H1 (cell line): ENCODE measurements around the gene SPINT2. TPM values are rescaled to one million over a fixed set of nuclear protein-coding genes. Genes with fewer than 3 reads are reported as not detected.

Experiments used
- CTCF ChIA-PET: fragments of 300-600 bp; sonication (Branson Sonifier 250); formaldehyde crosslinking; loops from one replicate; lab custom pipeline; 2021; ENCODE audit not compliant: partially characterized antibody; lab: Charles Lee
- POLR2A ChIA-PET: fragments of 300-600 bp; sonication (Branson Sonifier 250); formaldehyde crosslinking; loops from one replicate; lab custom pipeline; 2021; ENCODE audit warnings: inconsistent platforms; ENCODE audit not compliant: partially characterized antibody; lab: Charles Lee
- DNase-seq, 2 experiments: peaks; one replicate each; pipeline versions ENCODE4 v3.0.0 to v3.0.0-alpha.2; 2010 to 2022; ENCODE audit warnings: low spot score in 2 of 2, low read depth in 1 of 2, mixed read lengths in 1 of 2
- FAIRE-seq: peaks from 2 replicates; lab custom pipeline; 2011; peaks lifted over from hg19 to GRCh38; lab: Jason Lieb, UNC
- H2AFZ ChIP-seq: 2 replicates; pipeline ENCODE4 v1.8.1; 2012; ENCODE audit warnings: low read length, inconsistent platforms
- H2AK5ac ChIP-seq: 2 replicates; pipeline ENCODE4 v1.6.1; 2013; ENCODE audit warnings: low read depth, low read length
- H2BK120ac ChIP-seq: replicated peaks from 2 replicates; pipeline ENCODE3; 2013; ENCODE audit warnings: low read depth, low read length, inconsistent platforms
- H2BK12ac ChIP-seq: 2 replicates; pipeline ENCODE4 v1.6.1; 2013; ENCODE audit warnings: low read depth, low read length
- H2BK15ac ChIP-seq: 2 replicates; pipeline ENCODE4 v1.6.1; 2013; ENCODE audit warnings: low read length
- H2BK20ac ChIP-seq: 2 replicates; pipeline ENCODE4 v1.6.1; 2013; ENCODE audit warnings: low read length
- H2BK5ac ChIP-seq: 2 replicates; pipeline ENCODE4 v1.6.1; 2013; ENCODE audit warnings: low read depth, low read length
- H3K14ac ChIP-seq: 2 replicates; pipeline ENCODE4 v1.6.1; 2013; ENCODE audit warnings: inconsistent platforms; ENCODE audit not compliant: insufficient read length
- H3K18ac ChIP-seq: 2 replicates; pipeline ENCODE4 v1.6.1; 2013; ENCODE audit warnings: low read length; ENCODE audit errors: extremely low read depth
- H3K23ac ChIP-seq: 2 replicates; pipeline ENCODE4 v1.6.1; 2013; ENCODE audit warnings: inconsistent platforms; ENCODE audit not compliant: insufficient read length
- H3K23me2 ChIP-seq: 2 replicates; pipeline ENCODE4 v1.6.1; 2013; ENCODE audit warnings: low read depth, low read length
- H3K27ac ChIP-seq: 2 replicates; pipeline ENCODE4 v1.6.1; 2011; ENCODE audit warnings: low read depth, low read length, inconsistent platforms
- H3K27me3 ChIP-seq, 4 experiments: replicated peaks in 1 of 4; 1 replicate in 1 of 4; 2 replicates in 3 of 4; pipeline versions ENCODE4 v1.6.1 to v1.8.1; 2011 to 2013; ENCODE audit warnings: low read length in 3 of 4, mild to moderate bottlenecking in 3 of 4, inconsistent platforms in 2 of 4, mixed read lengths in 2 of 4, moderate library complexity in 1 of 4; ENCODE audit not compliant: control insufficient read depth in 3 of 4, insufficient read depth in 3 of 4; ENCODE audit errors: extremely low read depth in 1 of 4
- H3K36me3 ChIP-seq, 4 experiments: 2 replicates each; pipeline versions ENCODE4 v1.6.1 to v1.8.1; 2011 to 2013; ENCODE audit warnings: mild to moderate bottlenecking in 4 of 4, low read length in 3 of 4, moderate library complexity in 2 of 4, control low read depth in 1 of 4, inconsistent platforms in 1 of 4; ENCODE audit not compliant: insufficient read depth in 4 of 4, control insufficient read depth in 2 of 4
- H3K4ac ChIP-seq: replicated peaks from 2 replicates; pipeline ENCODE3; 2013; ENCODE audit warnings: low read length, low read depth, mixed read lengths, inconsistent platforms; ENCODE audit not compliant: insufficient read length
- H3K4me1 ChIP-seq, 4 experiments: replicated peaks in 1 of 4; 1 replicate in 1 of 4; 2 replicates in 3 of 4; pipeline versions ENCODE4 v1.6.1 to v1.8.1; 2011 to 2013; ENCODE audit warnings: low read length in 3 of 4, inconsistent platforms in 2 of 4, mixed read lengths in 1 of 4; ENCODE audit not compliant: insufficient read depth in 4 of 4, control insufficient read depth in 3 of 4
- H3K4me2 ChIP-seq, 2 experiments: 2 replicates each; pipeline versions ENCODE4 v1.6.1 to v1.8.1; 2011 to 2013; ENCODE audit warnings: low read depth in 2 of 2, low read length in 2 of 2, control low read depth in 1 of 2, inconsistent platforms in 1 of 2, mild to moderate bottlenecking in 1 of 2; ENCODE audit not compliant: insufficient read depth in 1 of 2
- H3K4me3 ChIP-seq, 4 experiments: fragments of 200-600, 300-600 bp in 1 of 4; sonication (generic), shearing (Covaris generic), sonication (Bioruptor Twin) in 1 of 4; 2 replicates each; pipeline versions ENCODE4 v1.5.1 to v1.8.1; 2011 to 2016; ENCODE audit warnings: low read length in 4 of 4, low read depth in 3 of 4, control low read depth in 2 of 4, inconsistent platforms in 2 of 4, mild to moderate bottlenecking in 2 of 4, mixed read lengths in 1 of 4, moderate library complexity in 1 of 4; ENCODE audit not compliant: insufficient read depth in 2 of 4; ENCODE audit errors: extremely low read depth in 1 of 4
- H3K56ac ChIP-seq: replicated peaks from 2 replicates; pipeline ENCODE3; 2013; ENCODE audit warnings: low read depth, mild to moderate bottlenecking, mixed read lengths, low read length, inconsistent platforms; ENCODE audit not compliant: insufficient read length
- H3K79me1 ChIP-seq: 2 replicates; pipeline ENCODE4 v1.6.1; 2013; ENCODE audit warnings: low read depth, low read length, control low read depth
- H3K79me2 ChIP-seq, 2 experiments: 2 replicates each; pipeline versions ENCODE4 v1.6.1 to v1.8.1; 2012 to 2013; ENCODE audit warnings: low read length in 2 of 2, mild to moderate bottlenecking in 2 of 2, inconsistent platforms in 1 of 2; ENCODE audit not compliant: insufficient read depth in 2 of 2, control insufficient read depth in 1 of 2
- H3K9ac ChIP-seq, 4 experiments: replicated peaks in 1 of 4; 1 replicate in 1 of 4; 2 replicates in 3 of 4; pipeline versions ENCODE4 v1.6.1 to v1.8.1; 2011 to 2013; ENCODE audit warnings: low read depth in 3 of 4, low read length in 3 of 4, control low read depth in 2 of 4, mild to moderate bottlenecking in 2 of 4, moderate library complexity in 2 of 4, inconsistent platforms in 1 of 4; ENCODE audit errors: extremely low read depth in 1 of 4
- H3K9me3 ChIP-seq, 2 experiments: 2 replicates each; pipeline versions ENCODE4 v1.6.1 to v1.8.1; 2012 to 2013; ENCODE audit warnings: mild to moderate bottlenecking in 2 of 2, moderate library complexity in 2 of 2, control low read depth in 1 of 2, inconsistent platforms in 1 of 2, low read depth in 1 of 2, low read length in 1 of 2, mixed read lengths in 1 of 2; ENCODE audit not compliant: insufficient read depth in 2 of 2
- H4K20me1 ChIP-seq, 2 experiments: replicated peaks in 1 of 2; 2 replicates each; pipeline versions ENCODE3 to v1.8.1; 2011 to 2013; ENCODE audit warnings: inconsistent platforms in 2 of 2, low read length in 2 of 2, mild to moderate bottlenecking in 1 of 2; ENCODE audit not compliant: insufficient read depth in 2 of 2, control insufficient read depth in 1 of 2
- H4K5ac ChIP-seq: 2 replicates; pipeline ENCODE4 v1.6.1; 2013; ENCODE audit warnings: low read length, low read depth, mixed read lengths, inconsistent platforms; ENCODE audit not compliant: insufficient read length
- H4K8ac ChIP-seq: 2 replicates; pipeline ENCODE4 v1.8.0; 2013; ENCODE audit warnings: mild to moderate bottlenecking, moderate library complexity, low read length, inconsistent platforms; ENCODE audit not compliant: insufficient read depth; ENCODE audit errors: extremely low read depth
- H4K91ac ChIP-seq: replicated peaks from 2 replicates; pipeline ENCODE3; 2013; ENCODE audit warnings: low read length, mixed read lengths, inconsistent platforms; ENCODE audit not compliant: insufficient read length
- CBX5 ChIP-seq: fragments of 300-800, 300-1000 bp; sonication (generic); IDR thresholded peaks from 2 replicates; pipeline ENCODE4 v1.7.1; 2016; ENCODE audit warnings: antibody characterized with exemption, low read length, low read depth
- CTBP2 ChIP-seq: IDR thresholded peaks from 2 replicates; pipeline ENCODE4 v1.7.0; 2011; ENCODE audit warnings: borderline replicate concordance, mild to moderate bottlenecking, moderate library complexity, mixed read lengths, low read length; ENCODE audit not compliant: insufficient read depth, insufficient read length
- EGR1 ChIP-seq: IDR thresholded peaks from 2 replicates; pipeline ENCODE4 v1.6.1; 2011; ENCODE audit warnings: low read depth, low read length, borderline replicate concordance
- JUND ChIP-seq: IDR thresholded peaks from 2 replicates; pipeline ENCODE4 v1.6.1; 2011; ENCODE audit warnings: mild to moderate bottlenecking, improper control_type of control experiment, low read length
- KDM5A ChIP-seq: fragments of 200-600 bp; IDR thresholded peaks from 2 replicates; pipeline ENCODE4 v1.7.1; 2012; ENCODE audit warnings: mild to moderate bottlenecking, low read length, inconsistent platforms, mixed read lengths
- MAFK ChIP-seq: IDR thresholded peaks from 2 replicates; pipeline ENCODE4 v1.6.1; 2012; ENCODE audit warnings: low read depth, mild to moderate bottlenecking, improper control_type of control experiment, low read length
- RAD21 ChIP-seq, 2 experiments: IDR thresholded peaks in 1 of 2; conservative IDR thresholded peaks in 1 of 2; 2 replicates each; pipeline ENCODE4 v1.6.1; 2011; ENCODE audit warnings: low read depth in 2 of 2, low read length in 2 of 2, improper control_type of control experiment in 1 of 2, inconsistent platforms in 1 of 2, mild to moderate bottlenecking in 1 of 2, moderate library complexity in 1 of 2
- RBBP5 ChIP-seq: IDR thresholded peaks from 2 replicates; pipeline ENCODE4 v1.7.1; 2012; ENCODE audit warnings: low read depth, mild to moderate bottlenecking, inconsistent platforms, low read length, moderate library complexity, borderline replicate concordance
- SP1 ChIP-seq: IDR thresholded peaks from 2 replicates; pipeline ENCODE4 v1.6.1; 2011; ENCODE audit warnings: low read depth, low read length
- SRF ChIP-seq: IDR thresholded peaks from 2 replicates; pipeline ENCODE4 v1.6.1; 2011; ENCODE audit warnings: mild to moderate bottlenecking, low read depth, low read length, moderate library complexity
- TCF12 ChIP-seq: IDR thresholded peaks from 2 replicates; pipeline ENCODE4 v1.6.1; 2011; ENCODE audit warnings: low read depth, mild to moderate bottlenecking, low read length
- WGBS, 2 experiments: shearing (Covaris generic) in 1 of 2; methylation state at CpG; one replicate each; pipeline versions ENCODE4 v1.1.6 to v1.1.7; 2013 to 2015; ENCODE audit warnings: low lambda C conversion rate in 2 of 2, mixed read lengths in 2 of 2, inconsistent platforms in 1 of 2, low coverage in 1 of 2, missing lambda C conversion rate in 1 of 2; ENCODE audit not compliant: insufficient replicate concordance in 2 of 2, insufficient coverage in 1 of 2, insufficient read length in 1 of 2; ENCODE audit errors: extremely low coverage in 1 of 2, missing lambda C conversion rate in 1 of 2; 5-methylcytosine and 5-hydroxymethylcytosine counted together
- polyA plus RNA-seq, 7 experiments: library from polyadenylated mRNA; depleted of rRNA in 3 of 7; stranded (reverse) in 5 of 7; unstranded in 2 of 7; fragments of >200 nt in 5 of 7; fragments of 200-250 nt in 2 of 7; gene quantifications; 1 replicate in 5 of 7; 2 replicates in 1 of 7; 4 replicates in 1 of 7; pipeline versions ENCODE4 v1.2.1 to v1.2.3, GENCODE V29; 2011 to 2013; ENCODE audit warnings: missing spikeins in 2 of 7, mixed read lengths in 2 of 7
- total RNA-seq: library from RNA; stranded (reverse); fragmentation: NEBNext Ultra II Directional; extraction: Animal tissue kit (Norgen Biotek cat#: 25700); gene quantifications from 2 replicates; pipeline ENCODE4 v1.2.1, GENCODE V29; 2021
- TF ChIP-seq, protein P1 (sequence below): IDR thresholded peaks from 2 replicates; pipeline ENCODE4 v1.6.1; 2012; ENCODE audit warnings: inconsistent platforms

Gene SPINT2
- total and polyA plus RNA-seq, 2 of the 8 experiments (the other 6 are each of a cell fraction or from before 2014, with no cell fraction given) = 294 to 296 TPM

DNA sequence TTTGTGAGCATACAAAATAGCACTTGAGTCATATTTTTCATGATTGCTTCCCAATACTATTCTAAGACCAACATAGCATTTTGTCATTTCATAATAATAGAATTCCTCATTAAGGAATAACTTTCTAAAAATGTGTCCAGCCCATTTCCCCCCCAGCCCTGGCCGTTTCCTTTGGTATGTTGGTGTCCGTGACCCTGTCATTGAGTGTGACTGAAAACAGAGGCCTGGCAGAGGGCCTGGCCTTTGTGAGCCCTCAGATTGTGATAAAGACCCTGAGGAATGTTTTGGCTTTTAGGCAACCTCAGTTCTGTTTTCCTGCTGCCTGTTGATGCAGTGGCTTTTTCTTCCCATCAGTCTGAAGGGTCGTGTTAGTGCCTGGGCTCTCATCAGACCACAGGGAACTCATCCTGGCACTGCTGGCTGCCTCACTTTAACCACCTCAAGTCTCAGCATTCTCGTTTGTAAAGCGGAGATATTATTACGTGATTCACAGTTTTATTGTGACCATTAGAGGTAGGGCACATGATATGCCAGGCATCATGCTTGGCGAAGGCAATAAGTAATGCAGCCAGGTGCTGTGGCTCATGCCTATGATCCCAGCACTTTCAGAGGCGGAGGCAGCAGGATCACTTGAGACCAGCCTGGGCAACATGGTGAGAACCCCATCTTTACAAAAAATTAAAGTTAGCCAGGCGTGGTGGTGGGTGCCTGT is 13.8 kb downstream of the SPINT2 start:
- no peak for FAIRE-seq
- H3K4me3 ChIP-seq = no peak overlapping the region
- H3K23ac ChIP-seq = no peak overlapping the region
- peak overlapping the region in 1 of 4 experiments; percentile 28; a peak in 2 of 7 replicates for H3K9ac ChIP-seq
- H3K56ac ChIP-seq = no peak overlapping the region
- no peak overlapping the region for H4K91ac ChIP-seq
- no peak overlapping the region for H3K18ac ChIP-seq
- H2AFZ ChIP-seq = no peak overlapping the region
- H3K36me3 ChIP-seq = peaks cover 0 to 5% (median 3%) of the 10 kb centered on the region in 4 experiments; a peak in 4 of 8 replicates
- H2BK20ac ChIP-seq = no peak overlapping the region
- no peak overlapping the region for H3K27ac ChIP-seq
- H3K14ac ChIP-seq = no peak overlapping the region
- H3K23me2 ChIP-seq = no peaks in the 10 kb centered on the region
- 86% methylated on average over 9 of the region's 9 CpGs; no CpG with 5 or more reads in 1 of the 2 experiments for WGBS, 2 experiments
- no peak overlapping the region for H4K5ac ChIP-seq
- H3K9me3 ChIP-seq = no peaks in the 10 kb centered on the region
- peaks cover 21 to 31% of the 10 kb centered on the region in 2 experiments for H4K20me1 ChIP-seq
- H3K79me2 ChIP-seq = peaks cover 8 to 90% of the 10 kb centered on the region in 2 experiments
- no peak overlapping the region for H4K8ac ChIP-seq
- H2BK15ac ChIP-seq = no peak overlapping the region
- DNase-seq = no peak
- H3K4me2 ChIP-seq = no peak overlapping the region
- no peak overlapping the region for H2AK5ac ChIP-seq
- no peak overlapping the region for H2BK5ac ChIP-seq
- ChIA-PET POLR2A (interaction anchor here (1.5 to 3.7 kb wide), 3 partner anchors 12 to 31 kb away, joined by 6 to 25 read pairs (median 12); partner anchors contain the start of gene SPINT2), CTCF (interaction anchor here (1.2 to 2.7 kb wide), 4 partner anchors 11 to 144 kb away, joined by 4 to 9 read pairs (median 4); partner anchors contain the start of genes PPP1R14A and SPINT2)
- H3K79me1 ChIP-seq = peaks cover 24% of the 10 kb centered on the region
- no peaks in the 10 kb centered on the region for H3K27me3 ChIP-seq
- no peak overlapping the region for H2BK12ac ChIP-seq
- no peak overlapping the region for H2BK120ac ChIP-seq
- H3K4ac ChIP-seq = no peak overlapping the region
- H3K4me1 ChIP-seq = no peaks in the 10 kb centered on the region; a peak in 1 of 7 replicates
- TF ChIP-seq RAD21 (IDR thresholded peaks at IDR 0.05 in 1 of 2, conservative IDR thresholded peaks at IDR 0.05 in 1 of 2; ENCODE audit: low read depth in 2 of 2, low read length in 2 of 2) (no peak), TCF12 (no peak), CBX5 (no peak), MAFK (no peak), KDM5A (no peak), SRF (no peak), RBBP5 (no peak), EGR1 (no peak), JUND (no peak), SP1 (no peak), CTBP2 (no peak)
- TF ChIP-seq, protein P1, sequence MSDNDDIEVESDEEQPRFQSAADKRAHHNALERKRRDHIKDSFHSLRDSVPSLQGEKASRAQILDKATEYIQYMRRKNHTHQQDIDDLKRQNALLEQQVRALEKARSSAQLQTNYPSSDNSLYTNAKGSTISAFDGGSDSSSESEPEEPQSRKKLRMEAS = no peak
